Uterus (tissue), 4 donors: ENCODE measurements around the gene NET1. TPM values are rescaled to one million over a fixed set of nuclear protein-coding genes. Genes with fewer than 3 reads are reported as not detected.
"Not testable (repeated sequence)": the region's sequence is repeated elsewhere in the genome, so short reads cannot be mapped to it uniquely, and the experiment has no call there.

Source experiments
- DNase-seq, 2 donors: peaks; one replicate each; pipeline ENCODE4 v3.0.0-alpha.2; 2019 to 2020
- H3K27ac ChIP-seq, 2 donors: fragments of 200-600 bp; sonication (generic); 1 replicate in 1 of 2; 2 replicates in 1 of 2; pipeline ENCODE4 v1.5.1; 2016 to 2018
- H3K27me3 ChIP-seq, 2 donors: fragments of 200-600 bp; sonication (generic); one replicate each; pipeline ENCODE4 v1.5.1; 2018 to 2019; ENCODE audit warnings: control low read depth in 1 of 2
- H3K36me3 ChIP-seq, 2 donors: fragments of 200-600 bp; sonication (generic); one replicate each; pipeline ENCODE4 v1.5.1; 2019; ENCODE audit warnings: control low read depth in 1 of 2
- H3K4me1 ChIP-seq, 2 donors: fragments of 200-600 bp; sonication (generic); one replicate each; pipeline ENCODE4 v1.5.1; 2018 to 2019; ENCODE audit warnings: control low read depth in 1 of 2
- H3K4me3 ChIP-seq, 2 donors: fragments of 200-600 bp; sonication (generic); 1 replicate in 1 of 2; 2 replicates in 1 of 2; pipeline ENCODE4 v1.5.1; 2018 to 2019; ENCODE audit warnings: mild to moderate bottlenecking in 1 of 2
- H3K9me3 ChIP-seq, 2 donors: fragments of 200-600 bp; sonication (generic); one replicate each; pipeline ENCODE4 v1.5.1; 2019; ENCODE audit warnings: control low read depth in 1 of 2
- CTCF ChIP-seq, 4 experiments: fragments of 200-600 bp in 2 of 4; fragments of 450-650 bp in 2 of 4; sonication (generic) in 2 of 4; IDR thresholded peaks; one replicate each; pipeline ENCODE4 v1.5.1; 2016 to 2019; ENCODE audit warnings: antibody characterized with exemption in 4 of 4, mild to moderate bottlenecking in 2 of 4, moderate library complexity in 1 of 4
- POLR2A ChIP-seq, 2 donors: fragments of 450-650 bp; IDR thresholded peaks; one replicate each; pipeline ENCODE4 v1.6.1; 2016; ENCODE audit warnings: antibody characterized with exemption in 2 of 2, mild to moderate bottlenecking in 1 of 2, moderate library complexity in 1 of 2
- intact Hi-C: fragments of 100-400 bp; cut with DNase I; formaldehyde crosslinking; loops from one replicate; pipeline ENCODE4 v1.15.1; 2023; ENCODE audit warnings: low total_unique reads
- total RNA-seq, 4 donors: library from RNA; depleted of rRNA in 3 of 4; stranded (reverse); fragments of >200 nt in 3 of 4; gene quantifications; one replicate each; pipeline versions ENCODE4 v1.1.0 to v1.2.4, GENCODE V29; 2014 to 2023
- donor health status: DM: yes; HTN: yes; CAD: no.

The NET1 gene
- total RNA-seq, 4 donors from 2014 or later = 21.0 to 126 (median 87.0) TPM

DNA sequence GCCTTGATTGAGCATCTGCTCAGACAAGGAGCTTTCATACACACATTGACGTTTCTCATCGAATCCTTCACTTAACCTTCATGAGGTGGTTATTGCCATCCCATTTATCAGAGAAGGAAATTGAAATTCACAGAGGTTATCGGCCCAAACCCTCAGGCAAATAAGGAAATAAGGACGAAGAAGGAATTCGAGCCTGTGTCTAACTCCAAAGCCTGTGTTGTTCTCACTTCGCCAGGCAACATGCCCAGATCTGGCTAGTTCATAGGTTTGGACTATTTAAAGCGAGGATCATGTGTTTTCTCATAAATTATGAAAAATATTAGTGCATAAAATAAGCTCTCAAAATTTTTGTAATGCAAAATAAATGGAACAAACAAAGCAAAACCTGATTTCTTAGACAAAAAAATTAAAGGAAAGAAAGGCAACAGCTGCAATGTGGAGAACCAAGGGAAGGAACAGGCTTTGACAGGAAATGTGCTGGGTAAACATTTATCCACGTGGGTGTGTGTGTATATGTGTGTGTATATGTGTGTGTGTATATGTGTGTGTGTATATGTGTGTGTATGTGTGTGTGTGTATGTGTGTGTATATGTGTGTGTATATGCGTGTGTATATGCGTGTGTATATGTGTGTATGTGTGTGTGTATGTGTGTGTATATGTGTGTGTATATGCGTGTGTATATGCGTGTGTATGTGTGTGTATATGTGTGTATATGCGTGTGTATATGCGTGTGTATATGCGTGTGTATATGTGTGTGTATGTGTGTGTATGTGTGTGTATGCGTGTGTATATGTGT lies 42.8 kb upstream of the NET1 start:
- no peak for DNase-seq
- Histone ChIP-seq H3K4me3 (no peak overlapping the region), H3K4me1 (no peaks in the 10 kb centered on the region), H3K9me3 (no peaks in the 10 kb centered on the region), H3K27ac (no peak overlapping the region), H3K36me3 (no peaks in the 10 kb centered on the region), H3K27me3 (no peaks in the 10 kb centered on the region)
- intact Hi-C loops = no loop called here
- TF ChIP-seq POLR2A (IDR thresholded peaks at IDR 0.05) (no peak), CTCF (IDR thresholded peaks at IDR 0.05) (no peak)

GRCh38 chr10:5370493-5371352 lies 41.6 kb upstream of the NET1 start:
- no peak for DNase-seq
- Histone ChIP-seq H3K9me3 (no peaks in the 10 kb centered on the region), H3K4me3 (no peak overlapping the region), H3K36me3 (no peaks in the 10 kb centered on the region), H3K27ac (no peak overlapping the region), H3K4me1 (no peaks in the 10 kb centered on the region), H3K27me3 (no peaks in the 10 kb centered on the region)
- TF ChIP-seq POLR2A (IDR thresholded peaks at IDR 0.05) (no peak), CTCF (IDR thresholded peaks at IDR 0.05) (no peak)
- intact Hi-C loops = no loop called here

GRCh38 chr10:5373307-5373706 lies 39.0 kb upstream of the NET1 start:
- Histone ChIP-seq H3K9me3 (no peaks in the 10 kb centered on the region), H3K36me3 (no peaks in the 10 kb centered on the region), H3K4me3 (no peak overlapping the region), H3K4me1 (no peaks in the 10 kb centered on the region), H3K27ac (no peak overlapping the region), H3K27me3 (no peaks in the 10 kb centered on the region)
- no peak for DNase-seq
- no peak for TF ChIP-seq POLR2A (IDR thresholded peaks at IDR 0.05)
- intact Hi-C loops = no loop called here

- DNase-seq = no peak
- Histone ChIP-seq H3K36me3 (no peaks in the 10 kb centered on the region), H3K4me3 (no peak overlapping the region), H3K27ac (no peak overlapping the region), H3K9me3 (no peaks in the 10 kb centered on the region), H3K4me1 (no peaks in the 10 kb centered on the region), H3K27me3 (no peaks in the 10 kb centered on the region)
- TF ChIP-seq CTCF (IDR thresholded peaks at IDR 0.05) = no peak
- TF ChIP-seq POLR2A (IDR thresholded peaks at IDR 0.05) = no peak
- intact Hi-C loops = no loop called here
Observed at GRCh38 chr10:5373891-5374611, 38.3 kb upstream of the NET1 start.

- Histone ChIP-seq H3K4me3 (no peak overlapping the region), H3K4me1 (no peaks in the 10 kb centered on the region), H3K27ac (no peak overlapping the region), H3K27me3 (no peaks in the 10 kb centered on the region), H3K36me3 (no peaks in the 10 kb centered on the region), H3K9me3 (no peaks in the 10 kb centered on the region)
- no peak for DNase-seq
- intact Hi-C loops = no loop called here
- TF ChIP-seq CTCF (IDR thresholded peaks at IDR 0.05) (no peak), POLR2A (IDR thresholded peaks at IDR 0.05) (no peak)
Observed at GRCh38 chr10:5376450-5376849, 35.9 kb upstream of the NET1 start.

DNA sequence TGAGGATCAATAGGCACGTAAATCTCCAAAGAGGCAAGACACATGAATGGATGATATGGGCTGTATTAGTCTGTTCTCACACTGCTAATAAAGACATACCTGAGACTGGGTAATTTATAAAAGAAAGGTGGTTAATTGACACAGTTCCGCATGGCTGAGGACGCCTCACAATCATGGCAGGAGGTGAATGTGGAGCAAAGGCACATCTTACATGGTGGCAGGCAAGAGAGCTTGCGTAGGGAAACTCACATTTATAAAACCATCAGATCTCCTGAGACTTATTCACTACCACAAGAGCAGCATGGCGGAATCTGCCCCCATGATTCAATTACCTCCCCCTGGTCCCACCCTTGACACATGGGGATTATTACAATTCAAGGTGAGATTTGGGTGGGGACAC lies 33.2 kb upstream of the NET1 start:
- H3K9me3 ChIP-seq, intact Hi-C loops, H3K4me3 ChIP-seq, H3K27ac ChIP-seq, H3K27me3 ChIP-seq, DNase-seq, H3K4me1 ChIP-seq, H3K36me3 ChIP-seq: not testable (repeated sequence)

GRCh38 chr10:5380395-5380794 lies 32.0 kb upstream of the NET1 start:
- DNase-seq, H3K9me3 ChIP-seq, H3K27ac ChIP-seq, intact Hi-C loops, H3K36me3 ChIP-seq, H3K4me1 ChIP-seq, H3K27me3 ChIP-seq, H3K4me3 ChIP-seq: not testable (repeated sequence)
